PFSK-1 (cell line): ENCODE results near the gene SMIM17.

ENCODE experiments used
- FOXP2 ChIP-seq: optimal IDR thresholded peaks from 2 replicates; pipeline ENCODE3; 2011; ENCODE audit warnings: borderline replicate concordance, control low read depth, inconsistent platforms; ENCODE audit not compliant: insufficient read depth; ENCODE audit errors: extremely low read length, extremely low read depth
- POLR2AphosphoS5 ChIP-seq: IDR thresholded peaks from 2 replicates; pipeline ENCODE4 v1.6.1; 2012; ENCODE audit warnings: low read depth, mild to moderate bottlenecking, control low read depth, low read length, moderate library complexity
- REST ChIP-seq, 2 experiments: IDR thresholded peaks; 2 replicates each; pipeline versions ENCODE4 v1.6.1 to v1.8.0; 2011 to 2012; ENCODE audit warnings: low read depth in 2 of 2, low read length in 2 of 2, control low read depth in 1 of 2, inconsistent platforms in 1 of 2, mild to moderate bottlenecking in 1 of 2, moderate library complexity in 1 of 2; ENCODE audit not compliant: insufficient read depth in 1 of 2
- SIN3A ChIP-seq: IDR thresholded peaks from 2 replicates; pipeline ENCODE4 v1.6.1; 2012; ENCODE audit warnings: mild to moderate bottlenecking, low read length, moderate library complexity, borderline replicate concordance; ENCODE audit not compliant: insufficient read depth
- TAF1 ChIP-seq: IDR thresholded peaks from 2 replicates; pipeline ENCODE4 v1.6.1; 2012; ENCODE audit warnings: low read length, control low read depth, borderline replicate concordance; ENCODE audit not compliant: insufficient read depth

The SMIM17 gene

GRCh38 chr19:56692206-56692895, 49.4 kb downstream of the SMIM17 start:
- TF ChIP-seq TAF1: no peak
- TF ChIP-seq FOXP2: no peak
- no peak for TF ChIP-seq POLR2AphosphoS5
- no peak for TF ChIP-seq SIN3A

- TF ChIP-seq SIN3A: no peak
- no peak for TF ChIP-seq POLR2AphosphoS5
- TF ChIP-seq FOXP2: no peak
- TF ChIP-seq TAF1: no peak
- no peak for TF ChIP-seq REST (IDR thresholded peaks at IDR 0.05; ENCODE audit: insufficient read depth in 1 of 2, low read depth in 2 of 2, low read length in 2 of 2)
Observed at GRCh38 chr19:56699552-56699951, 56.6 kb downstream of the SMIM17 start.

GRCh38 chr19:56701895-56702294, 58.9 kb downstream of the SMIM17 start:
- TF ChIP-seq TAF1: no peak
- TF ChIP-seq SIN3A: no peak
- no peak for TF ChIP-seq POLR2AphosphoS5
- no peak for TF ChIP-seq REST (IDR thresholded peaks at IDR 0.05; ENCODE audit: insufficient read depth in 1 of 2, low read depth in 2 of 2, low read length in 2 of 2)
- TF ChIP-seq FOXP2: no peak

GRCh38 chr19:56705939-56706338, 63.0 kb downstream of the SMIM17 start:
- no peak for TF ChIP-seq TAF1
- TF ChIP-seq SIN3A: no peak
- no peak for TF ChIP-seq POLR2AphosphoS5
- TF ChIP-seq FOXP2: no peak
- peak in 1 of 2 experiments; percentile 90; a peak in 2 of 4 replicates for TF ChIP-seq REST (IDR thresholded peaks at IDR 0.05; ENCODE audit: insufficient read depth in 1 of 2, low read depth in 2 of 2, low read length in 2 of 2)
